ENCODE measurements around the gene CASP9.

The CASP9 gene

DNA sequence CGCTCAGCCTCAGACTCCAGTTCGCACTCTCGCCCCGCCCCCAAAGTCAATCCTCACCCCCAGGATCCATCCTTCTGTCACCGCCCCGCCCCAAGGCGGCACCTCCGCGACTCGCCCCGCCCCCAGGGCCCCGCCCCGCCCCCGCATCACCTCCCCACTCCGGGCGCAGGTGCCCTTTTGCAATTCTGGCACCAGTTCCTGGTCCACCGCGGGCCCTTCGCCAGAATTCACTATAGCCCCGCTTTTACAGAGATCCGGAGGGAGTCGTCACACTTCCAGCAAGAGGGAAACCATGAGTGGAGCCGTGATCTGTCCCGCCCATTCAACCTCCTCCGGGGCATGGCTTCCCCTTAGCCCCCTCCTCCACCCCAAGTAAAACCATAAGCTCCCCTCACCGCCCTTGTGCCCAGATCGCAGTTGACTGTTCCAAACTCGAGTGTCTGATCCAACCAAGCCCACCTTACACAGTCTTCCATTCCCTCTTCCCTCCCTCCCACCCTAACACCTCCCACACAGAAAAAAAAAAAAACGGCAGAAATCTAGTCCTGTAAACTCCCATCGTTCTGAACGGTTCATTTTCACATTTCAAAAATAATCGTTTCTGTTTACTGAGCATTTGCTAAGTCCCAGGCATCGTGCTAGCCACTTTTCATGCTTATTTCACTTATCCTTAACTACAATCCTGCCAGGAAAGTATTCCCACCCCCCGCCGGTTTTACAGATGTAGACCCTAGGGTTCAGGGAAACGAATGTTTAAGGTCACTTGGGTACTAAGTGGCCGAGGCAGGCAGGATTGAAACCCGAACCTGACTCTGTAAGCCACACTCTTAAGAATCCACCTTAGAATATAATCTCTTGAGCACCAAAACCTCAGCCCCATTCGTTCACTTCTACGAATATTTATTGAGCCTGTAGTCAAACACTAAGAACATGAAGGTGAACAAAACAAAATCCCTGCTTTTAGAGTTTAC lies 1.3 kb upstream of the CASP9 start:
- peak in 3 of 5 donors; percentile 8 to 100 (median 11) for DNase-seq

DNA sequence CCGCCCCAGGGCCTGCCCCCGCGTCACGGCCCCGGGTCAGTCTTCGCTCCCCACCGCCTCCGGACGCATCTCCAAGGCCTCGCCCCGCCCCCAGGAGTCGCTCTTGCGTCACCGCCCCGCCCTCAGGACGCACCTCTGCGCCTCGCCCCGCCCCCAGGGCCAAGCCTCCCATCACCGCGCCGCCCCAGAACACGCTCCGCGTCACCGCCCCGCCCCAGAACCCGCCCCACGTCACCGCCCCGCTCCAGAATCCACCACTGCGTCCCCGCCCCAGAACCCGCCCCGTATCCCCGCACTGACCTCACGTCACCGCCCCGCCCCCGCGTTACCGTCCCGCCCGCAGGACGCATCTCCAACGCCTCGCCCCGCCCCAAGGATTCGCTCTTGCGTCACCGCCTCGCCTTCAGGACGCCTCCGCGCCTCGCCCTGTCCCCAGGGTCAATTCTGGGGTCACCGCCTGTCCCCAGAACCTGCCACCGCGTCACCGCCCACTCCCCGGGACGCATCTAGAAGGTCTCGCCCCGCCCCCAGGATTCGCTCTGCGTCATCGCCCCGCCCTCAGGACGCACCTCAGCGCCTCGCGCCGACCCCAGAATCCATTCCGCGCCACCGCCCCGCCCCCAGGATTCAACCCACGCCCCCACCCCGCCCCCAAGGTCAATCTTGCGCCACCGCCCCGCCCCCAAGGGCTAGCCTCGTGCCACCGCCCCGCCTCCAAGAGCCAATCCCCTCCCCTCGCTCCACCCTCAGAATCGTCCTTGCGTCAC lies 451 bp upstream of the CASP9 start:
- DNase-seq = peak; percentile 98 to 100 (median 100)

DNA sequence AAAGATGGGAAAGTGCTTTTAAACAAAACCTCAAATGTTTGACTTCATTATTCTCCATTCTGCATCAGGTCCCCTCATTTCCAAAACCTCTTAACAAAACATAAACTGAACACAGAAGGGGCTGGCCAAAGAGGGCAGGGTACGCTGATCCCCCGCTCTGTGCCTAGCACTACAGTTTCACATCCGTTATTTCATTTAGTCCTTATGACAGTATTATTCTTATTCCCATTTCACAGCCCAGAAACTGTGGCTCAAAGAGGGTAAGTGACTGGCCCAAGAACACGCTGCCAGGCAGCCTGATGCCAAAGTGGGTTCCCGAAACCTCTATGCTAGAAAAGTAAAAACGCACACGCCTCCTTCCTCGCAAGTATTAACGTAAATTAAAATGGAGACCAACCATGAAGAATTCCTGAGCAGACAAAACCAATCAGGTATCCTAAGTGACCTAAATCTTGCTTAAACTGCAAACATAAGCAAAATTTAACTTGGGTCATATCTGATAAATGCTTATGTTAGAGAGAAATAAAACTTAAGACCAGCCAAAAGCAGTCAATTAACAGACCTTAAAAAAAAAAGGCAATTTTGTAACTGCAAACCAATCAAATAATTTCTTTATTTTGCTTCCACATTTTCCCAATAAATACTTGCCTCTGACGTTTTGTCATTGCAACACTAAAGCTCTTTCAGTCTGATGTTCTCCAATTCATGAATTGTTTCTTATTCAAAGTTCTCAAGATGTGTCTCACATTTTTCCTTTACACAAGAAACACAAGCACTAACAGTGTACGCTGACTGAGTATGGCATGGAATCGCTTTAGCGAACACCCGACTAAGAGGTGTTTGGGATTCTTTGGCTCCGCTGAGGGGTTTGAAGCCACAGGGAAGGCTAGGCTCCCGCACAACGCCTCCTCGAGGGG lies 653 bp downstream of the CASP9 start:
- DNase-seq = no peak

DNA sequence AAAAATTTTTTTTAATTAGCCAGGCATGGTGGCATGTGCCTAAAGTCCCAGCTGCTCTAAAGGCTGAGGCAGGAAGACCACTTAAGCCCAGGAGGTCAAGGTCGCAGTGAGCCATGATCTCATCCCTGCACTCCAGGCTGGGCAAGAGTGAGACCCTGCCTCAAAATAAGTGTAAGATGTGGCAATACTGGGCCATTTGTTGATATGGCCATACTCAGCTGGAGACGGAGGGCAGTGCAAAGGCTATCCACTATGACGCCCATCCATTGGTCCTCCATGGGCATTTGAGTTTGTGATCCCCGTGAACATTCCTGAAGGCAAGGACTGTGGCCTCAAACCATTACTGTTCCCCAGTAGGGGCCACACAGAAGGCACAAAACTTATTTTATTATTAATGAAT lies 1.5 kb downstream of the CASP9 start:
- DNase-seq = no peak

DNA sequence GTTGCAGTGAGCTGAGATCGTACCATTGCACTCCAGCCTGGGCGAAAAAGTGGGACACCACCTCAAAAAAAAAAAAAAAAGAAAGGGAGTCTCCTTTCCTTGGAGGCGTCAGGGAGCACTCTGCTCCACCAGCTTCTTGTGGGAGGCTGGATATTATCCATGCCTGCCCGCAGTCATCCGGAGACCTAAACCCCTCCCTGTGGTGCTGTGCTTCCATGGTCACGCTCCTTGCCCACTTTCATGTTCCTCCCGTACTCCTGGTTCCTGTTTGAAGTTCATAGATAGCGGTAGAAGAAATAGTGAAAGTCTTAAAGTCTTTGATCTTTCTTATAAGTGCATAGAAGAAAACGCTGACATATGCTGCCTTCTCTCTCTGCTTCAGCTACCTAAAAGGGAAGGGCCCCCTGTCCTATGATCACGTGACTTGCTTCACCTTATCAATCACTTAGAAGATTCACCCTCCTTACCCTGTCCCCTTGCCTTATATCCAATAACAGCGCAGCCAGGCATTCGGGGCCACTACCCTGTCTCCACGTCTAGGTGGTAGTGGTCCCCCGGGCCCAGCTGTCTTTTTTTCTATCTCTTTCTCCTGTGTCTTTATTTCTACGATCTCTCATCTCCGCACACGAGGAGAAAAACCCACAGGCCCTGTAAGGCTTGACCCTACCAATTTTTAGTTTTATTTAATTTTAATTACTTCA lies 2.7 kb downstream of the CASP9 start:
- peak in 1 of 5 donors; percentile 16 for DNase-seq

DNA sequence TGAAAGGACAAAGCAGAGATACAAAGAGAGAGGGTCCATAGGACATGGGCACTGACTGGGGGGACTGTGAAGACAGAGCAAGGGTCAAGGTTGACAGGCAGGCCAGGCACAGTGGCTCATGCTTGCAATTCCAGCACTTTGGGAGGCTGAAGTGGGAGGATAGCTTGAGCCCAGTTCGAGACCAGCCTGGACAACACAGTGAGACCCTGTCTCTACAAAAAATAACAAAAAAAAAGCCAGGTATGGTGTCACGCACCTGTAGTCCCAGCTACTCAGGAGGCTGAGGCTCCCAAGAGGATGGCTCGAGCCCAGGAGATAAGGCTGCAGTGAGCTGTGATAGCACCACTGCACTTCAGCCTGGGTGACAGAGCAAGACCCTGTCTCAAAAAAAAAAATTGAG lies 4.4 kb downstream of the CASP9 start:
- no peak for DNase-seq

DNA sequence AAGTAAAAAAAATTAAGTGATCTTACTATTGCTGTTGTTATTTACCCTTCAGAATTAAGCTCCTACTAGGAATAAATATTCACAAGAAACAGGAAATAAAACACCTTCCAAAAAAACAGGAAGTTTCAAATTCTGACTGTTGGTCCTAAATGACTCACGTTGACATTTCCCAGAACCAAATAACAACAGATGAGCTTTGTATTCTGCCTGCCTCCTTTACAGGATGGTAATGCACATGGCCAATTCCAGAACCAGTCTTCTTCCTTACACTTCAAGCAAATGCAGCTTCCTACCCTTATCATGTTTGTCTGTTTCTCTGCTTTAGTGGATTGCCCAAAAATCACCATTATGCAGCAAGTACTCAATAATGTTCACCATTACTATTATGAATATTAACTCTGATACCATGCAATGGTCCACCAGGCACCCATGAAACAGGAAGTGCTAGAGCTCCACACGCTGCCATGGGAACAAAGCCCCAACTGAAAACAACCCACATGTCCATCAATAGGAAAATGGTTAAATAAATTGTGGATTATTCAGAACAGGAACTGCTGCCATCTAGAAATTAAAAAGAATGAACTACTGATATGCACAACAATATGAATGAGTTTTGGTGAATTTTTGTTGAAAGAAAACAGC lies 8.9 kb downstream of the CASP9 start:
- peak in 1 of 5 donors; percentile 72 for DNase-seq

DNA sequence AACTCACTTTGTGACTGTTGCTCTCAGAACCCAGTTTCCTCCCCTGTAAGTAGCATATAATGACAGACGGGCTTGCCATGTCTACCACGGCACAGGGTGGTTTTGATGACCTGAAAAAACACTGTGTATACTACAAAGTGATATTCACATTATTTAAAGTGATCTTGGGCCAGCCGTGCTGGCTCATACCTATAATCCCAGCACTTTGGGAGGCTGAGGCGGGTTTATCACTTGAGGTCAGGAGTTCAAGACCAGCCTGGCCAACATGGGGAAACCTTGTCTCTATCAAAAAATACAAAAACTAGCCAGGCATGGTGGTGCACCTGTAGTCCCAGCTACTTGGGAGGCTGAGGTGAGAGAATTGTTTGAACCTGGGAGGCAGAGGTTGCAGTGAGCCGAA lies 9.5 kb downstream of the CASP9 start:
- DNase-seq = peak in 1 of 5 donors; percentile 35

DNA sequence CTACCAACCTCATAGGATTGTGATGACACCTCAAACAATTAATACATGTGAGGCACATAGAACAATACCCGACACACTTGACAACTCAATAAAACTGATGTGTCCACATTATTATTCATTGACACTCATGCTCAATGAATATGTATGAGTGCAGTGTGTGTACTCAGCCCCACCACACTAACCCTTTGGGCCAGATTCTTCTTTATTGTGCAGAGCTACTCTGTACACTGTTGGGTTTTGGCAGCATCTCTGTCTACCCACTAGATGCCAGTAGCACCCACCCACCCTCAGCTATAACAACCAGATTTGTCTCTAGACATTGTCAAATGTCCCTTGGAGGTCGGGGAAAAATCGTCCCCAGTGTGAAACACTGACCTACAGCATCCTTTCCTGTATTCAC lies 10.1 kb downstream of the CASP9 start:
- DNase-seq = peak in 1 of 5 donors; percentile 11

DNA sequence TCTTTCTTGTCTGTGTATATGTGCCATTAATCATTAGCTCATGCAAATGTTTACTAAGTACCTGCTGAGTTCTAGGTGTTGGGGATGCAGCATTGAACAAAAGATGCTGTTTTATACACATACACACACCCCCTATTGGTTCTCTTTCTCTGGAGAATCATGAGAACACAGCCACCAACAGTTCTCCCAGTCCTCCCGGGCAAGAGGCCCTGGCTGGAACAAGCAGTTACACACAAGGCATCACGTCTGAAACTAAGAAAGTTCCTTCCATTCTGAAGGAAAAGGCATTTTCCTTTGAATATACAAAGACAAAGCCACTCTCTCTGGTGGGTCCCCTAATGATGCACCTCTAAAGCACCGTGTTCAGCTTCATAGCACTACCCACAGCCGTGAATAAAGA lies 10.8 kb downstream of the CASP9 start:
- no peak for DNase-seq

DNA sequence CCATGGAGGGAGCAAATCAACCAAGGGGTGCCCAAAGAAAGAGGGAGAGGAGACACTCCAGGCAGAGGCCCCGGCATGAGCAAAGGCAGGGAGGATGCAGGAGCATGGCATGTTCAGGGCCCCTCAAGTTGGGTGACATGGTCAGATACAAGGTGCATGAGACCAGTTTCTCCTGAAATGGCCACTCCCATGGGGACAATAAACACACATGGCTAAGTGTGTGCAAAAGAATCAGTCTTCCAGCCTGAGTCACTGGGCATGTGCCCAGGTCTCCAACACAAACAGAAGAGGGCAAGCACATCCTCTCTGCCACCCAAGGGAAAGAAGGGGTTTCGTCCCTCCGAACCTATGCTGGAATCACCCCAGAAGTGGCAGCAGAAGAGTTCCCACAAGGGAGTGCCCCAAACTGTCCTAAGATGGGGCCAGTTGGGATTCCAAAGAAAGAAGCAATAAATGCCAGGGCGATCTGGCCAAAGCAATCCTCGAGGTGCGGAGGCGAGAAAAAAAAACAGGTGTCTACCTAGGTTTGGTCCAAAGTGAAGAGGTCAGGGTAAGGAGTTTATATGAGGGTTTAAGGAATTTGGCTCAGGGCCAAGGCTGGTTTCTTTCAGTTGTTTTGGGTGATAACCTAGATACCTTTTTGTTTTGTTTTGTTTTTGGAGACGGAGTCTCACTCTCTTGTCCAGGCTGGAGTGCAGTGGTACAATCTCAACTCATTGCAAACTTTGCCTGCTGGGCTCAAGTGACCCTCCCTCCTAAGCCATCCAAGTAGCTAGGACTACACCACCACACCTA lies 13.2 kb downstream of the CASP9 start:
- DNase-seq = no peak

DNA sequence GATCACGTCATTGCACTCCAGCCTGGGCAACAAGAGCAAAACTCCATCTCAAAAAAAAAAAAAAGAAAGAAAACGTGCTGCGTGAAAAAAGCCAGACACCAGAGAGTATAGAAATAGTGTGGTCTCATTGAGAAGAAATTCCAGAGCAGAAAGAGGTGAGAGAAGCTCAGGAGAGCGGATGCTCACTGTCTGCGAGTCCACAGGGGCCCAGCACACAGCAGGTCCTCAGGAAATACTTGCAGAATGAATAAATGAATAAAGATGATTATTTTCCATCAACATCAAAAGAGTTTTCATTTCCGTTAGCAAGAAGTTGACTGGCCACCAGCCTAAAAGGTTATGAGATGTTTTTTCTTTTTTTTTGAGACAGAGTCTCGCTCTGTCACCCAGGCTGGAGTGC lies 14.4 kb downstream of the CASP9 start:
- DNase-seq = no peak

DNA sequence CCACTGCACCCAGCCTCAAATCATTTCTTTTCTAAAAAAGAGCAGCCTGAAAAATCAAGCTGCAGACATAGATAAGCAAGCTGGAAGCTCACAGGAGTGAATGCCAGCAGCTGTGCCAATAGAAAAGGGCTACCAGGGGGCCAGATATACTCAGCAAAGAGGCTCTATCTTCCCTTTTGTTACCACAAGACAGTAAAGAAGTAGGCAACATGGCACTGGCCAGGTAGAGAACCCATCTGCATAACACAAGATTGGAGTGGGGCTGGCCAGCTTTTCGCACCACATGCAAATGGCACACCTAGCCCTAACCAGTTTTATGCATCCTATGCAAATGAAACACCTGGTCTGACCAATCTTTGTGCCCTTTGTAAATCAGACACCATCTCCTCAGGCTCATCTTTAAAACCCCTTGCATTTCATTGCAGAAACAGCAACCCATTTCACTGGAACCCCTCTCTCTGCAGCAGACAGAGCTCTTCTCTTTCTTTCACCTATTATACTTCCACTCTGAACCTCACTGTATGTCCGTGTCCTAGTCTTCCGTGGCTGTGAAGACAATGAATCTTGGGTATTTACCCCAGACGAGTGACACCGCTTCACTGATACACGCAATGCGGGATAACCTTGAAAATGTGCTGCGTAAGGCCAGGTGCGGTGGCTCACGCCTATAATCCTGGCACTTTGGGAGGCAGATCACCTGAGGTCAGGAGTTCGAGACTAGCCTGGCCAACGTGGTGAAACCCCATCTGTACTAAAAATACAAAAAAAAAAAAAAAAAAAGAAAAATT lies 15.1 kb downstream of the CASP9 start:
- no peak for DNase-seq

DNA sequence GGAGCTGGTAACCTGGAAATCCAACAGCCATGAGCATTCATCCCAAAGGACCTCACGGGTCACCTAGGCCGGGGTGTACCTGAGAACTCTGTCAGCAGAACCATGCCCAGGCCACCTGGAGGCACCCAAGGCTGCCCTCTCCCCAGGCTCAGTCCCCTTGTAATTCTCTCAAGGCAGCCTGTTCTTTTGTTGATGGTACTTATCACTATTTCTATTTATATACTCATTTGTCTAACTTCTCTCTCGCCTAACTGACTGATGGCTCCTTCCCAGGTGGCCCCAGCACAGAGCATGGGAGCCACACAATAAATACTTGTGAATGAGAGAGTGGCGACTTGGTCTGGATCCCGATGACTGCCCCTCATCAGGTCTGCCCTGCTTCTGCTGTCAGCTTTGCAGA lies 16.7 kb downstream of the CASP9 start:
- no peak for DNase-seq

DNA sequence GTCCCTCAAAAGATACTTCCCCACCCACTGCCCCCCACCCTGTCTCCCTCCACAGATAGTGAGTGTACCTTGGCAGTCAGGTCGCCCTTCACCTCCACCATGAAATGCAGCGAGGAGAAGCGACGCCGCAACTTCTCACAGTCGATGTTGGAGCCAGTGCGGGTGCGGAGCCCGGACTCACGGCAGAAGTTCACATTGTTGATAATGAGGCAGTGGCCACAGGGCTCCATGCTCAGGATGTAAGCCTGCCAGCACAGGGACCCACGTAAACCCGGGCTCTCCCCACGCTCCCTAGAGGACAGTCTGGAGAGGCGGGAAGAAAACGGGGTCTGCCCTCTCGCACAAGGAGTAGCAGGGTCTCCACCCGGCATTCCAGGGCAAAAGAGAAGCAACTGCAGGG lies 17.2 kb downstream of the CASP9 start:
- DNase-seq = no peak

DNA sequence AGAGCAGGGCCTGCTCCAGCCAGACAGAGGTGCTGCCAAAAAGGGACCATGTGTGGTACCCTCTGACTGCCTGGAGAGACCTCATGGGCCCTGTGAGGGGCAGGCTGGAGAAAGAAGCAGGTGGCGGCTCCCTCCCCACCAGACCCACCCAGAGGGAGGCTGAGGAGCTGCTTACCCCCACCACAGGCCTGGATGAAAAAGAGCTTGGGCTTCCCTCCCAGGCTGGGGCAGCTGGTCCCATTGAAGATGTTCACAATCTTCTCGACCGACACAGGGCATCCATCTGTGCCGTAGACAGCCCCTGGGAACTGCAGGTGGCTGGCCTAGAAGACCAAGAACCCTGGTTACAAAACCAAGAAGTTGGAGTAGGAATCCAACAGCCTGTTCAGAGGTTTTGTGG lies 19.6 kb downstream of the CASP9 start:
- no peak for DNase-seq

DNA sequence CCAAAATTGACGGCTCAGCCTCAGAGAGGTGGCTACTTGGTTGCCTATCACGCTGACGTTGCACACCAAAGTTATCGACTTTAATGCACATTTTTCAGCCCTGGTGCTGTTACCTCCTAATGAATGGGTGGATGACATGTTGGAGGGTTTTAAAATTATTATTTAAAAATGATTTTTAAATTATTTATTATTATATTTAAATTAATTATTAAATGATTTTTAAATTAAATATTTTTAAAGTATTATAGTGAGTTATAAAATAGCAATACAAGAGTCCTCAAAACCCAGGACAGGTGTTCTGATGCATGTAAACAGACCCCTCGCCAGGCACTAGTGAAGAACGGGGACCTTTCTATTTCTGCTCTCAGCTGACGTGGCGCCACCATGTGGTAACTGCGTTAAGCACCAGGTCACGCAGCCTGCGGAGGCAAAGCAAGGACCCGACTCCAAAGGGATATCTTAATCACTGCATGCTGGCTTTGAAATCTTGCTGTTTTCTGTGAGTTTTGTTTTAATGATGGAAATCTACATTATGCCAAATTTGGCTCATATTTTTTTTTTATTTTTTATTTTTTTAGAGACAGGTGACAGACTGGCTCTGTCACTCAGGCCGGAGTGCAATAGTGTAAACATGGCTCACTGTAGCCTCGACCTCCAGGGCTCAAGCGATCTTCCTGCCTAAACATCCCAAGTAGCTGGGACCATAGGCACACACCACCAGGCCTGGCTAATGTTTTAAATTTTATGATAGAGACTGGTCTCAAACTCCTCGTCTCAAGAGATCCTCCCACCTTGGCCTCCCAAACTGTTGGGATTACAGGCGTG lies 22.6 kb downstream of the CASP9 start:
- DNase-seq = peak in 3 of 5 donors; percentile 19 to 43 (median 32)
